IMR-90 (cell line): ENCODE measurements around the gene CFAP97D1. TPM values are rescaled to one million over a fixed set of nuclear protein-coding genes. Genes with fewer than 3 reads are reported as not detected.

ENCODE experiments used
- ATAC-seq: fragments of 200-7000 bp; cut with Tn5 transposase; 2 replicates; pipeline ENCODE4 v1.9.1; 2020; ENCODE audit warnings: low read depth, mild to moderate bottlenecking, moderate library complexity
- BruUV-seq: library from RNA; stranded (reverse); fragments of 400-500 nt; replicated peaks from 2 replicates; lab custom pipeline; 2021; lab: Mats Ljungman, UMichigan
- CTCF ChIA-PET: fragments of 300-600 bp; formaldehyde crosslinking; extraction: SDS; loops from one replicate; lab custom pipeline; 2021; ENCODE audit warnings: antibody characterized with exemption; lab: Yijun Ruan, JAX
- POLR2A ChIA-PET: fragments of 300-600 bp; sonication (Branson Sonifier 250); formaldehyde crosslinking; loops from one replicate; lab custom pipeline; 2022; ENCODE audit warnings: antibody characterized with exemption; ENCODE audit not compliant: unreplicated experiment; lab: Charles Lee
- DNase-seq: peaks from one replicate; pipeline ENCODE4 v3.0.0; 2013
- H2AFZ ChIP-seq: replicated peaks from 2 replicates; pipeline ENCODE3; 2013; ENCODE audit warnings: low read length, mild to moderate bottlenecking; ENCODE audit not compliant: poor library complexity
- H2AK5ac ChIP-seq: 2 replicates; pipeline ENCODE4 v1.6.1; 2013; ENCODE audit warnings: low read depth, low read length, inconsistent platforms
- H2AK9ac ChIP-seq: replicated peaks from 2 replicates; pipeline ENCODE3; 2013; ENCODE audit warnings: mild to moderate bottlenecking, low read depth, low read length, moderate library complexity; ENCODE audit not compliant: poor library complexity
- H2BK120ac ChIP-seq: 2 replicates; pipeline ENCODE4 v1.6.1; 2013; ENCODE audit warnings: low read depth, low read length, inconsistent platforms
- H2BK15ac ChIP-seq: 3 replicates; pipeline ENCODE4 v1.6.1; 2013; ENCODE audit warnings: low read depth, low read length, inconsistent platforms
- H2BK20ac ChIP-seq: 2 replicates; pipeline ENCODE4 v1.6.1; 2013; ENCODE audit warnings: low read depth, mild to moderate bottlenecking, inconsistent platforms, low read length, moderate library complexity
- H2BK5ac ChIP-seq: 2 replicates; pipeline ENCODE4 v1.6.1; 2013; ENCODE audit warnings: mild to moderate bottlenecking, low read depth, low read length, inconsistent platforms; ENCODE audit not compliant: poor library complexity, severe bottlenecking
- H3K14ac ChIP-seq: replicated peaks from 2 replicates; pipeline ENCODE4 v1.6.1; 2013; ENCODE audit warnings: low read depth, low read length, inconsistent platforms
- H3K18ac ChIP-seq: 2 replicates; pipeline ENCODE4 v1.6.1; 2013; ENCODE audit warnings: low read depth, low read length, control low read depth
- H3K23ac ChIP-seq: 2 replicates; pipeline ENCODE4 v1.6.1; 2013; ENCODE audit warnings: low read depth, low read length, inconsistent platforms
- H3K27ac ChIP-seq: 2 replicates; pipeline ENCODE4 v1.5.1; 2013; ENCODE audit warnings: mild to moderate bottlenecking, control low read depth, low read length; ENCODE audit not compliant: insufficient read depth
- H3K27me3 ChIP-seq: 2 replicates; pipeline ENCODE4 v1.6.1; 2013; ENCODE audit warnings: low read length; ENCODE audit not compliant: control insufficient read depth, insufficient read depth
- H3K36me3 ChIP-seq: 2 replicates; pipeline ENCODE4 v1.6.1; 2013; ENCODE audit warnings: low read length, mixed read lengths; ENCODE audit not compliant: control insufficient read depth, insufficient read depth
- H3K4ac ChIP-seq: 2 replicates; pipeline ENCODE4 v1.6.1; 2013; ENCODE audit warnings: low read depth, low read length, inconsistent platforms
- H3K4me1 ChIP-seq: 2 replicates; pipeline ENCODE4 v1.6.1; 2013; ENCODE audit warnings: low read length, mixed read lengths; ENCODE audit not compliant: control insufficient read depth, insufficient read depth
- H3K4me2 ChIP-seq: 2 replicates; pipeline ENCODE4 v1.6.1; 2013; ENCODE audit warnings: low read depth, mild to moderate bottlenecking, control low read depth, low read length, moderate library complexity
- H3K4me3 ChIP-seq: 2 replicates; pipeline ENCODE4 v1.5.1; 2013; ENCODE audit warnings: low read depth, mild to moderate bottlenecking, control low read depth, low read length, moderate library complexity; ENCODE audit not compliant: insufficient read depth
- H3K56ac ChIP-seq: 2 replicates; pipeline ENCODE4 v1.6.1; 2013; ENCODE audit warnings: low read length, inconsistent platforms; ENCODE audit not compliant: insufficient read depth; ENCODE audit errors: extremely low read depth
- H3K79me1 ChIP-seq, 2 experiments: 2 replicates each; pipeline ENCODE4 v1.6.1; 2013; ENCODE audit warnings: low read length in 2 of 2, inconsistent platforms in 1 of 2, low read depth in 1 of 2
- H3K9ac ChIP-seq: 2 replicates; pipeline ENCODE4 v1.6.1; 2013; ENCODE audit warnings: low read depth, low read length, control low read depth
- H3K9me1 ChIP-seq: 2 replicates; pipeline ENCODE4 v1.6.1; 2013; ENCODE audit warnings: low read length, inconsistent platforms; ENCODE audit not compliant: insufficient read depth
- H3K9me3 ChIP-seq: 2 replicates; pipeline ENCODE4 v1.6.1; 2013; ENCODE audit warnings: low read length; ENCODE audit not compliant: control insufficient read depth, insufficient read depth
- H4K20me1 ChIP-seq: 2 replicates; pipeline ENCODE4 v1.6.1; 2013; ENCODE audit warnings: low read length, inconsistent platforms; ENCODE audit not compliant: insufficient read depth
- H4K5ac ChIP-seq: 2 replicates; pipeline ENCODE4 v1.6.1; 2013; ENCODE audit warnings: mild to moderate bottlenecking, low read depth, low read length, control low read depth
- H4K8ac ChIP-seq, 2 experiments: 2 replicates each; pipeline ENCODE4 v1.6.1; 2013; ENCODE audit warnings: low read depth in 2 of 2, low read length in 2 of 2, control low read depth in 1 of 2, inconsistent platforms in 1 of 2
- H4K91ac ChIP-seq: 2 replicates; pipeline ENCODE4 v1.6.1; 2013; ENCODE audit warnings: low read depth, low read length, inconsistent platforms; ENCODE audit not compliant: insufficient read depth
- MAFK ChIP-seq: IDR thresholded peaks from 2 replicates; pipeline ENCODE4 v1.6.1; 2012; ENCODE audit warnings: low read depth, low read length, improper control_type of control experiment
- RCOR1 ChIP-seq: IDR thresholded peaks from 2 replicates; pipeline ENCODE4 v1.6.1; 2012; ENCODE audit warnings: mild to moderate bottlenecking, low read length, improper control_type of control experiment; ENCODE audit not compliant: insufficient replicate concordance
- WGBS, 2 experiments: methylation state at CpG; one replicate each; pipeline versions ENCODE4 v1.1.5 to v1.1.7; 2013; ENCODE audit warnings: missing lambda C conversion rate in 2 of 2; ENCODE audit not compliant: insufficient read length in 1 of 2; ENCODE audit errors: extremely low coverage in 2 of 2; 5-methylcytosine and 5-hydroxymethylcytosine counted together
- dilution Hi-C: fragments of 300-500 bp; cut with HindIII; formaldehyde crosslinking; loops from one replicate; pipeline ENCODE4 v1.14.3; 2018; ENCODE audit warnings: low sequenced_read_pairs; ENCODE audit not compliant: unreplicated experiment
- in situ Hi-C: fragments of 300-500 bp; cut with MboI; formaldehyde crosslinking; loops from 3 replicates; pipeline ENCODE4 v1.14.3; 2019; ENCODE audit warnings: low sequenced_read_pairs, inconsistent platforms, mixed read lengths
- intact Hi-C: fragments of 100-400 bp; cut with micrococcal nuclease; formaldehyde crosslinking; loops from 2 replicates; pipeline ENCODE4 v1.10.0; 2022
- polyA plus RNA-seq, 3 experiments: library from polyadenylated mRNA; depleted of rRNA; stranded (reverse); fragments of >200 nt; gene quantifications; 2 replicates each; pipeline ENCODE4 v1.2.3, GENCODE V29; 2012; ENCODE audit warnings: low replicate concordance in 1 of 3
- total RNA-seq: library from RNA; depleted of rRNA; stranded (reverse); fragments of >200 nt; gene quantifications from 2 replicates; pipeline ENCODE4 v1.2.3, GENCODE V29; 2012

The CFAP97D1 gene
- total and polyA plus RNA-seq, 2 of the 4 experiments (the other 2 are of a cell fraction), result under 0.01 TPM; not detected in 1

DNA sequence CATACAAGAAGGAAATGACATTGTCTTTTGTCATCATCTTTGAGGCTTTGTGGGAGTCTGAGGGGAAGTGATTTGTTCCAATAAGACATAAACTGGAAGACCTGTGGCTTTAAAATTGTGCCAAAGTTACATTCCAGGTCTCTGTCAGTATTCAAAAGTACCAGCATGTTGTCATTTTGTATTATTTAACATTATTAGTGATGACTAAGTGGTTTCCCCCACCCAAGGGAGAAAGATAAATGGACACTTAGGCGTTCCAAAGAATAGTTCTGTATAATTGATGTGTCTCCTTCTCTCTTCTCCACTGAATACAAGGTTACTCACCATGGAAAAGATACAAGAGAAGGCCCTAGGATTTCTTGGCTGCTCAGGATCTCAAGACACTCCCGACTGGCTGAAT lies 3.8 kb downstream of the CFAP97D1 start:
- DNase-seq (peak; percentile 52), ATAC-seq (no peak)
- Histone ChIP-seq H3K18ac (no peak overlapping the region), H2AK9ac (no peak overlapping the region), H4K91ac (no peak overlapping the region), H3K79me1 (no peaks in the 10 kb centered on the region), H4K20me1 (no peaks in the 10 kb centered on the region; the same call in 1 of the 2 replicates), H3K27me3 (no peaks in the 10 kb centered on the region), H3K9ac (no peak overlapping the region), H2BK120ac (peak overlapping the region; percentile 49; the same call in 1 of the 2 replicates), H4K8ac (0 out of 4 replicates have a peak overlapping the region, but pooled peaks of 1 of the 2 experiments have one; percentile 36), H2BK5ac (no peak overlapping the region), H2AK5ac (no peak overlapping the region), H3K14ac (peak overlapping the region; percentile 66; the same call in 1 of the 2 replicates), H2BK20ac (0 out of 2 replicates have a peak overlapping the region, but pooled peaks have one; percentile 8), H3K4me1 (peaks cover 7% of the 10 kb centered on the region), H3K4me3 (no peak overlapping the region), H2BK15ac (no peak overlapping the region), H3K23ac (0 out of 2 replicates have a peak overlapping the region, but pooled peaks have one; percentile 33), H3K27ac (no peak overlapping the region), H4K5ac (no peak overlapping the region), H3K56ac (no peak overlapping the region), H3K4me2 (peak overlapping the region; percentile 50; the same call in 1 of the 2 replicates), H3K9me3 (no peaks in the 10 kb centered on the region), H3K4ac (peak overlapping the region; percentile 47; the same call in 1 of the 2 replicates), H3K36me3 (no peaks in the 10 kb centered on the region), H3K9me1 (peaks cover 7% of the 10 kb centered on the region), H2AFZ (no peak overlapping the region)
- in situ Hi-C loops, result no loop called here
- intact Hi-C loops, result loop anchor here (5.0 kb wide), 2 partner anchors 63 to 378 kb away; partner anchors contain the start of gene CD300LG
- CTCF ChIA-PET, result no interaction called here
- TF ChIP-seq MAFK (peak; percentile 52), RCOR1 (no peak)
- dilution Hi-C loops, result no loop called here
- POLR2A ChIA-PET, result no interaction called here
- no TSS peak for BruUV-seq
- WGBS, 2 experiments, result 75% methylated on average over 1 of the region's 2 CpGs; no CpG with 5 or more reads in 1 of the 2 experiments
